ENCODE data around the gene TOGARAM1.

DNA sequence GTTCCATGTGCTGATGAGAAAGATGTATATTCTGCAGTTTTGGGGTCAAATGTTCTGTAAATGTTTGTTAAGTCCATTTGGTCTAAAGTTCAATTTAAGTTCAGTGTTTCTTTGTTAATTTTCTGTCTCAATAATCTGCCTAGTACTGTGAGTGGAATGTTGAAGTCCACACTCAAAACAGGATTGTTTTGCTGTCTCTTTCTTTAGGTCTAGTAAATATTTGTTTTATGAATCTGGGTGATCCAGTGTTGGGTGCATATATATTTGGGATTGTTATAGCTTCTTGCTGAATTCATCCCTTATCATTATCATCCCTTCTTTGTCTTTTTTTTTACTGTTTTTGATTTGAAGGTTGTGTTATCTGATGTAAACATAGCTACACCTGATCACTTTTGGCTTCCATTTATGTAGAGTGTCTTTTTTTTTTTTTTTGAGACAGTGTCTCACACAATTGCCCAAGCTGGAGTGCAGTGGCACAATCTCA is 95.9 kb downstream of the TOGARAM1 start:
- TF ChIP-seq, protein P1, sequence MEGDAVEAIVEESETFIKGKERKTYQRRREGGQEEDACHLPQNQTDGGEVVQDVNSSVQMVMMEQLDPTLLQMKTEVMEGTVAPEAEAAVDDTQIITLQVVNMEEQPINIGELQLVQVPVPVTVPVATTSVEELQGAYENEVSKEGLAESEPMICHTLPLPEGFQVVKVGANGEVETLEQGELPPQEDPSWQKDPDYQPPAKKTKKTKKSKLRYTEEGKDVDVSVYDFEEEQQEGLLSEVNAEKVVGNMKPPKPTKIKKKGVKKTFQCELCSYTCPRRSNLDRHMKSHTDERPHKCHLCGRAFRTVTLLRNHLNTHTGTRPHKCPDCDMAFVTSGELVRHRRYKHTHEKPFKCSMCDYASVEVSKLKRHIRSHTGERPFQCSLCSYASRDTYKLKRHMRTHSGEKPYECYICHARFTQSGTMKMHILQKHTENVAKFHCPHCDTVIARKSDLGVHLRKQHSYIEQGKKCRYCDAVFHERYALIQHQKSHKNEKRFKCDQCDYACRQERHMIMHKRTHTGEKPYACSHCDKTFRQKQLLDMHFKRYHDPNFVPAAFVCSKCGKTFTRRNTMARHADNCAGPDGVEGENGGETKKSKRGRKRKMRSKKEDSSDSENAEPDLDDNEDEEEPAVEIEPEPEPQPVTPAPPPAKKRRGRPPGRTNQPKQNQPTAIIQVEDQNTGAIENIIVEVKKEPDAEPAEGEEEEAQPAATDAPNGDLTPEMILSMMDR (IDR thresholded peaks at IDR 0.05) = no peak
- TF ChIP-seq POLR2A (IDR thresholded peaks at IDR 0.05) = no peak

Data from Peyer's patch (tissue), 4 donors.